PC-9 (cell line): ENCODE measurements around the gene NUP54.

Experiments
- EZH2 ChIP-seq: fragments of 200-600 bp; sonication (generic); IDR thresholded peaks from 2 replicates; pipeline ENCODE4 v1.8.0; 2017; ENCODE audit warnings: antibody characterized with exemption, low read depth
- TF ChIP-seq, protein P1 (sequence below): fragments of 200-600 bp; sonication (generic); conservative IDR thresholded peaks from 2 replicates; pipeline ENCODE4 v1.6.1; 2017; ENCODE audit warnings: mixed run types, antibody characterized with exemption, mild to moderate bottlenecking, moderate library complexity

DNA sequence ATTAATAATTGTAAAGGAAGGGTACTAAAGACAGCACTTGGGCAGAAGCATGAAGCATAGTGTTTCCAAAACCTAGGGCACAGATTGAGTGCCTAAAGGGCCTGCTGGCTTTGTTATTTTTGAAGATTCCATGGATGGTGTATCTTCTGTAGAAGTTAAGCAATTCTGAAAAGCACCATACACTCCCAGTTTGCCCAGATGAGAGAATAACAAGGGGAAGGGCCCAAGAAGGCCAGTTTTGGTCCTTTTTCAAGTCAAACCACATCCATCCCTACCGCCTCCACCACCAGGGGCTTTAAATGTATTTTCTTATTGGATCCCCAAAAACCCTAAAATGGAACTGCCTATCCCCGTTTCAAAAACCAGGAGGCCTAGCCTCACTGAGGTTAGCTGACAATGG lies 48.2 kb upstream of the NUP54 start:
- TF ChIP-seq, protein P1, sequence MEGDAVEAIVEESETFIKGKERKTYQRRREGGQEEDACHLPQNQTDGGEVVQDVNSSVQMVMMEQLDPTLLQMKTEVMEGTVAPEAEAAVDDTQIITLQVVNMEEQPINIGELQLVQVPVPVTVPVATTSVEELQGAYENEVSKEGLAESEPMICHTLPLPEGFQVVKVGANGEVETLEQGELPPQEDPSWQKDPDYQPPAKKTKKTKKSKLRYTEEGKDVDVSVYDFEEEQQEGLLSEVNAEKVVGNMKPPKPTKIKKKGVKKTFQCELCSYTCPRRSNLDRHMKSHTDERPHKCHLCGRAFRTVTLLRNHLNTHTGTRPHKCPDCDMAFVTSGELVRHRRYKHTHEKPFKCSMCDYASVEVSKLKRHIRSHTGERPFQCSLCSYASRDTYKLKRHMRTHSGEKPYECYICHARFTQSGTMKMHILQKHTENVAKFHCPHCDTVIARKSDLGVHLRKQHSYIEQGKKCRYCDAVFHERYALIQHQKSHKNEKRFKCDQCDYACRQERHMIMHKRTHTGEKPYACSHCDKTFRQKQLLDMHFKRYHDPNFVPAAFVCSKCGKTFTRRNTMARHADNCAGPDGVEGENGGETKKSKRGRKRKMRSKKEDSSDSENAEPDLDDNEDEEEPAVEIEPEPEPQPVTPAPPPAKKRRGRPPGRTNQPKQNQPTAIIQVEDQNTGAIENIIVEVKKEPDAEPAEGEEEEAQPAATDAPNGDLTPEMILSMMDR: no peak
- no peak for TF ChIP-seq EZH2
